HG02884 (cell line): Measurements from ENCODE around the gene ARSK.

Experiments used
- ATAC-seq: cut with Tn5 transposase; IDR thresholded peaks from one replicate; pipeline ENCODE4 v1.9.1; 2021; ENCODE audit warnings: mild to moderate bottlenecking, moderate library complexity; ENCODE audit not compliant: unreplicated experiment

ARSK gene

DNA sequence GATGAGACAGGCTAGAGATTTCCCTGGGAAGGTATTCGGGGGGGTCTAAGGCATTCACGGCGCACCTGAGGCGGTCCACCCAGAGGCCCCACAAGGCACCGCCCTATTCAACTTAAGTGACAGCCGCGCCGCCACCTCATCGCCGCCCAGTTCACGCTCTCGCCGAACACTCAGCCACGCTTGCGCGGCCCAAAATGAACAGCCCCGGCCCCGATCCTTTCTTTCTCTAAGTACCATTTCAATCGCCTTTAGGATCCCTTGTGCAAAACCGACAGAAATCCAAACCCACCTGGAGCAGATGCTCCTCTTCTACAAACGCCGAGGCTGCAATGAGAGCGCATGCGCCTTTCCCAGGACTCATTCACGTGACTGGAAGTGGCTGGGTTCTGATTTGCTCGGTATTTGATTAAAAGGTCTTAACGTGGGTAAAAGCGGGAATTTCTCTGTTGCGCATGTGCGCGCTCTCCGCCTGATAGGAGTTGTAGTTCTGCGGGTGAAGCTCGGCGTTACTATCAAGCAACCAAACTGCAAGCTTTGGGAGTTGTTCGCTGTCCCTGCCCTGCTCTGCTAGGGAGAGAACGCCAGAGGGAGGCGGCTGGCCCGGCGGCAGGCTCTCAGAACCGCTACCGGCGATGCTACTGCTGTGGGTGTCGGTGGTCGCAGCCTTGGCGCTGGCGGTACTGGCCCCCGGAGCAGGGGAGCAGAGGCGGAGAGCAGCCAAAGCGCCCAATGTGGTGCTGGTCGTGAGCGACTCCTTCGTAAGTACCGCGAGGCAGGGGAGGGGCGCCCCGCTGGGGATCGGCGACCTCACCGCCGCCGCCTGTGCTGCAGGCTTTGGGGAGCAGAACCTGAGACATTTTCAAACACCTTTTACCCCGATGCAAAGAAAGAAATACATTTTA is at the start of gene ARSK, which contains the start of gene SKIC3:
Gene ARSK, plus strand, starts transcription at position 455 of the 902 bp plus-strand sequence. Its CDS starts 178 bp downstream, at position 633.
Gene SKIC3, minus strand, starts transcription at position 331 of the 902 bp plus-strand sequence. CDS start 7,827 bp downstream, outside the sequence.
- ATAC-seq = peak; percentile 88

DNA sequence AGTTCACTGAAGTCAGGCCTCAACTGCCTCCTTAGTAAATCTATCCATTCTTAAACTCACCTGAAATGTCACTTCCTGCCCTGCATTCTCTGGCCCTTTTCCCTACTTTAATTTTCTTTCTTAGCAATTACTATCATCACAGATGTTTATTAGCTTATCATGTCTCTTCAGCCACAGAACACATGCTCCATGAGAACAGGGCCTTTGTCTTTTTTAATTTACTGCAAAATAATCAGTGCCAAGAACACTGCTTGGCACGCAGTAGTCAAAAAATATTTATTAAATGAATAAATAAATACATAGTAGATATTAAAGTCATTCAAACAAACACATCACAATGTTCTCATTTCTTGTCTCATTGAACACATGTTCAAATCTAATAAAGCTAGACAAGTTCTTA is 46.4 kb upstream of the ARSK start:
- no peak for ATAC-seq

DNA sequence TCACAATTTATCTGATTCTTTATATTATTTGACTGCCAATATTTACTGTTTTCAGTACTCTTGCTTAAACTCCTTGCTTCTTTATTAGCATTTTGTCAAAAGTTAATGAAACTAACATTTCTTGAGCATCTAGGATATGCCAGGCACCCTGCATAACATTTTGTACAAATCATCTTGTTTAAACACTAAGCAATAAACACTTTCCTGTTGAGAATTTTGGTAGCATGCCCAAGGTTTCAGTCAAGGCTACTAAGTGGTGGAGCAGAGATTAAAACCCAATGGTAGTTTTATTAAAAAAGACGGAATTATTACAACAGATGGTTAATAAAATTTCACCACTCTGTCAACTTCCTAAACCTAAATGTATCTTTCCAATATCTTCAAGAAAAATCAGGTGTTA is 43.3 kb upstream of the ARSK start:
- ATAC-seq = no peak

- no peak for ATAC-seq
These were observed 36.5 kb upstream of the ARSK start for GRCh38 chr5:95518417-95518816.

GRCh38 chr5:95519151-95519550 is 35.8 kb upstream of the ARSK start:
- ATAC-seq = no peak

DNA sequence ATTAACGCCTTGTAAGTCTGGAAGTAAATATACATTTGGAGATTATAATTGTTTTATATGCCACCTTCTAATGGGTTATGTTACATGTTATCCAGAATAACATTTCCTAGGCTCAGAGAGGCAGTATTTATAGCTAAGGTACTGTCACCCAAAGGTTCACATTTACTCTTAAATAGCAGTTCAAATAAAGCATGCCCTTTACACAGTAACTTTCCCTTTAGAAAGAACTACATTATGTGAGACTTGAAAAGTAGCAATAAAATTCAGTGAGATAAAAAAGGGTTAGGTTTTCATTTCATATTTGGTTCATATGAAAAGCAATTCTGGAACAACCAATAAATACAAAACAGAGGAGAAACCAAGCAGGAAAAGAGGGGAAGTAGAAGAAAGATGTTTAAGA is 35.2 kb upstream of the ARSK start:
- no peak for ATAC-seq

GRCh38 chr5:95520206-95520605 is 34.7 kb upstream of the ARSK start:
- no peak for ATAC-seq

GRCh38 chr5:95524423-95524822 is 30.5 kb upstream of the ARSK start:
- no peak for ATAC-seq

GRCh38 chr5:95526871-95527270 is 28.0 kb upstream of the ARSK start:
- no peak for ATAC-seq

DNA sequence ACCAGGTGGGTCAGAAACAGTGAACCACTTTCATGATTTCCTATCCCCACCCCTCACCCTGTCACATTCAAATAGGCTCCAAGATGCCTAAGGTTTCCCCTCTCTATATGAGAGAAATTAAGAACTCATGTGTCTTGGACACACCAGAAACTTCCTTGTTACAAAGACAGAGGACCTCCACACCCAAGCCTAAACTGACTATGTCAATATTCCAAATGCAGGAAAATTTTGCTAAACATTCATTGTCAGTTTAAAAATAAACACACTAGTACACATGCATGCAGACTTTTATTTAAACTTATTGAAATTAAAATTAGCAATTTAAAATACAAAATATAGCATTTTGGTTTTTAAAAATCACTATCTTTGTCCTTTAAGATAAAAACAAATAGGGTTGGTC is 26.3 kb upstream of the ARSK start:
- no peak for ATAC-seq

DNA sequence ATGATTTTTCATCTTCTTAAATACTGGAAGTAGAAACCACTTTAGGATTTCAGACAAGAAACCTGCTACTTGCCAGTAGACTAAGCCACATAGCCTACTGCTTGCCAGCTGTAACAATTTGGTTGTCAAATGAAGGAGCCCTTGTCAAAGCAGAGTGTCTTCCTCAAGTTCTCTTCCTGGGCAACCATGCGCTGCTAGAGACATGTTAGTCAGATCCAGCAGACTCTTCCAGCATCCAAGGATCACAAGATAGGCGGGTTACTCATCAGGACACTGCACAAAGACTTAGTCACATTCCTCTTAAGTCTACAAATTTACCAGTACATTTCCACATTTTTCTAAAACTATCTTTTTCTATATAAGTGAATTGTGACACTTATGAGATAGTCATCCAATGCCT is 24.5 kb upstream of the ARSK start:
- ATAC-seq = no peak

DNA sequence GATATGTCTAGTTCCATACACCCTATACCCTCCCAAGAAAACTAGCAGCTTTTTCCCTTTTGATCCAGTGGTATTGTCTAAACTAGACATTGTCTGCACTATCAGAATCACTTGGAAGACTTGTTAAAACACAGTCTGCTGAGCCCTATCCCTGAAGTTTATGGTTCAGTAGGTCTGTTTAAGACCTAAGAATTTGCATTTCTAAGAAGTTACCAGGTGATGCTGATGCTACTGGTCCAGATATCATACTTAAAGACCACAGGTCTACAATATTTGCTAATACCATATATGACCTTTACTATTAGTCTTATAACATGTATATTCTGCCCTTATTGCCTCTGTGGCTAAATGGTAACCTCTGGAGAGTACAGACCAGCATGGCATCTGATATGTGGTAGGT is 23.4 kb upstream of the ARSK start:
- ATAC-seq = no peak

DNA sequence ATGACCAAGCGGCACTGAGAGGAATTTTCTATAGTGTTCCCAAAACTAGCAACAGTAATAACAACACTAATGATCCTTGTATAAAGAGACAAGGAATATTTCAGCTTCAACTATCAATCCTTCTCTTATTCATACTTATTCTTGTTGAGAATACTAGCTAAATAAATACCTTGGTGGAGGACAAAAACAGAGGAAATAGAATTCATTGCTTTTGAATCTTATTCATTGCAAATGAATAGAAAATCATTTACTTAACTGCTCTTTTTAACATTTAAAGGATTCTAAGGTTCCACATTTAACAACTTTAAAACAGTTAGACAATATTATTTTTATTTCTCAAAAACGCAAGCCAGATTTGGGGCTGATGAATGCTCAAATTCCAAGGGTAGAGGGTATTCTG is 22.5 kb upstream of the ARSK start:
- no peak for ATAC-seq

GRCh38 chr5:95533106-95533505 is 21.8 kb upstream of the ARSK start:
- no peak for ATAC-seq

DNA sequence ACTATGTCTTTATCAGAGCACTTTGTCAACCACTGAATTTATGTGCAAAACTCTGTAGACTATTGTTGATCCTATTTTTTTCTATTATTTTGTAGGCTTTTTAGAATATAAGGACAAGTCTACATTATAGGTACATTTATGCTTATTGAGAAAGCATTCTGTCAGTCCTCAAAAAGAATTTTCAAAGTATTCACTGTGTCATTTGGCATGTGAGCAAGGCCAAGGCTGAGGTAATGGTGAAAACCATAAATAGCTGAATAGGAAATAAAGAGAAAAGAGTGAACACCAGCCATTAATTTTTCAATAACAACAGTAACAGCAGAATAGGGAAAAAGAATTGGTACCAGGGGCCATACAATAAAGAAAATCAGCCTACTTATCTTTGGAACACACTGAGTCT is 21.1 kb upstream of the ARSK start:
- ATAC-seq = no peak

DNA sequence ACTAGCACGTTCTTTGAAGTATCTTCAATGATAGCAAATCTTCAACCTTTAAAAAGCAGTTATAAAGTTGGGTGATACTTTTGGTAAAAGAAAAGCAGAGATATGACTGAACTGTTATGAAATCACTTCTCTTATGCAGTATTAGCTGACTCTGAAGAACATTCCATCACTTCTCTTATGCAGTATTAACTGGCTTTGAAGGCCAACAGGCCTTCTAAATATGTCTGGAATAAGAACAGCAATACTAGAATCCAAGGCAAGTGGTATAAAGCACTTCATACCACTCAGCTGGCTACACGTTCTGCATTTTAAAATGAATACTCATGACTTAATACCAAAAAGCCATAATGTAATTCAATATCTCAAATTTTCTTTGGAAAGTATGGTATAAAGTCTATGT is 17.4 kb upstream of the ARSK start:
- ATAC-seq = no peak

DNA sequence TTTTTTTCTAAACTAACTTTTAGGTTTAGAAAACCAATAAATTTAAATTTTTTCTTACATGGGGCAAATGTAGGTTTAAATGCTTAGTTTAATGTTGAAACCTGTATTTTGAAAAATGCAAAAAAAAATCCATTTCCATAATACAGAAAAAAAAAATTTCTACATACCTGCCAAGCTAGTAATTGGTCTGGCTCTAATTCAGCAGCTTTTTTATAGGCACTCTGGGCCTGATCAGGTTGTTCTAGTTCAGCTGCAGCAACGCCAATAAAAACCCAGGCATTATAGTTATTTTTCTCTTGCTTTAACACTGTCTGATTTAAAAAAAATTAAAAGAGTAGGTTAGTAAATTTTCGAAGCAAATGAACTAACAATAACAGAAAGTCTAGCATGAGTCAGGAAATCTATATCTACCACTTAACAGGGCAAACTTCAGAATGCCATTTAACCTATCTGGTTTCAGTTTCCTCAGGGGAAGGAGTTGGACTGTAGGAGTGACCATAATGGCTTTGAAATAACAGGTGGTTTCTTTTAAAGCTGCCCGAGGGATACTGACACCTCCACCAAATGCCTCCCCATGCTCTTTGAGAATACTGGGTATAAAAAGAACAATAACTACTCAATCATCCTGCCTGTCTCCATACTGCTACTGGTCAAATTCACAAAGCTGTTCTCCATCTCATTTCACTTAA is 11.7 kb upstream of the ARSK start:
- ATAC-seq = no peak

DNA sequence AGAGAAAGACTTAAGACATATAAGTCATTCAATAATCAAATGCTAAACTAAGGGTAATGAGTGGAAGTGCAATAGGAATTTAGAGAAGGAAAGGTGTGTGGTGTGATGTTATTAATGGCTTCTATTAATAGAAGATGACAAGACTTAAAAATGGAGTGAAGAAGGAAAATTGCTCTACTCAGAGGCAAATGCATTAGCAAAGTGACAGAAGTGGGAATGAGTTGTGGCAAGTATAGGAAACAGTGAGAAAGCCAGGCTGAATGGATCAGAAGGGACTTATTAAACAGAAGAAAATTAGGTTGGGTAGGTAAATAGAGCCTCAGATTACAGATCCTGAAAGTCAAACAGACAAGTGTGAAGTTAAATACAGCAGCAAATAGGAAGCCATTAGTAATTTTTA is 5.9 kb upstream of the ARSK start:
- ATAC-seq = no peak

- ATAC-seq = peak; percentile 31
These were observed 612 bp upstream of the ARSK start for GRCh38 chr5:95554331-95554646.

DNA sequence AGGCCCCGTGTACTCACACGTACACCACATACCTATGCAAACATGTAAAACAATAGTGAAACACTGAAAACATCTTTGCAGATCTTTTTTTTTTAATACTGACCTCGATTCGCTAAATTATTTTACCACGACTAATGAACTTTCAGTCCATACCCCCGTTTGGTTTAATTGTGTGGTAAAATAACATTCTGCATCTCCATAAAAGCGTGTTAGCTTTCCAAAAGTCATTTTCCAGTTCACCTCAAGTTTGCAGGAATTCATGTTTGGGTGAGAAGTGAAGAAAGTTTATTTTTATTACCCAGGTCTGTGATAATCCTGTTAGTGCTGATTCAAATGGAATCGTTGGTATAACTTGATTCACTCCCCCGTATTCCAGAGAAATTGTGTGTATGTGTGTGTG is 652 bp downstream of the ARSK start:
- ATAC-seq = no peak

- no peak for ATAC-seq
These were observed 2.9 kb downstream of the ARSK start for GRCh38 chr5:95557841-95558240.

GRCh38 chr5:95562282-95562681 is 7.4 kb downstream of the ARSK start:
- ATAC-seq = no peak
